ENCODE results near the gene RAP1GAP. TPM values are rescaled to one million over a fixed set of nuclear protein-coding genes. Genes with fewer than 3 reads are reported as not detected.

Gene RAP1GAP
- total RNA-seq, 1 experiment from 2014 or later: 7.2 TPM

DNA sequence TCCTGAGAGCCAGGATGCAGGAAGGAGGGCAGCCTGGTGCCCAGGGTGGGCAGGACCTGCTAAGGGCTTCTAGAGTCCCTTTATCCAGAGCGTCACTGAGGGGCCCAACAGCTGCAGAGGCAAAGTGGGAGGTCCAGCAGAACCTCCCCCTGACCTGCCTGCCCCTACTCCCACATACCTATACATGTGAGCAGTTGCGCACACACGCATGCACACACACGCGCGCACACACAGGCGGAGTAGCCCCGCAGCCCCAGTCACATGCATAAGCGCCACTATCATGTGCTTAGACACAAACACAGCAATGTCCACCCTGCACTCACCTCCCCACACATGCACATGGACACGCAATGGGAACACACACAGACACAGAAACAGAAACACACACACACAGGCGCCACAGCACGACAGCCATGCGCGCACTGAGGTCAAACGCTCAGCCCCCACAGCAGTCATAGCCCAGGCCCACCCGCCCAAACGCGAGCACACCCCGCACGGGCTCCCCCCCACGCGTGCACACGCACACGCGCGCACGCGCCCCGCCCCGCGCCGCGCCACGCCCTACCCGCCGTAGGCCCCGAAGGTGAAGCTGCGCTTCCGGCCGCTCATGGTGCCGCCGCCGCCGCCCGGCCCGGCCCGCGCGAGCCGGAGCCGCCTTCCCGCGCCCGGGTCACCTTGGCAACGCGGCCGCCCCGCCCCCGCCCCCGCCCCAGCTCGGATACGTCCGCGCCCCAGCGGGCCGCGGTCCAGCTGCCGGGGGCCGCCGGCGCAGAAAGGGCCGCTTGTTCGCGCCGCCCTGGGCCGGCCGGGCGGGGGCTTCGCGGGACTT, 17.7 kb downstream of the RAP1GAP start:
- Histone ChIP-seq H3K9me3 (no peaks in the 10 kb centered on the region), H3K4me1 (peaks cover 7% of the 10 kb centered on the region; the same call in 1 of the 2 replicates), H3K27me3 (replicated peaks; ENCODE audit: control insufficient read depth, insufficient read depth, low read length) (no peaks in the 10 kb centered on the region; the same call in 1 of the 2 replicates), H3K4me3 (ENCODE audit: low read depth, low read length) (peak overlapping the region; percentile 62), H3K36me3 (ENCODE audit: control insufficient read depth, insufficient read depth, low read length) (no peaks in the 10 kb centered on the region)
- H3K4me3 Mint-ChIP-seq (ENCODE audit: unreplicated experiment): peak overlapping the region; percentile 77
- H3K27ac Mint-ChIP-seq (ENCODE audit: unreplicated experiment): no peak overlapping the region
- CTCF ChIA-PET: interaction anchor here (0.5 to 0.6 kb wide), 2 partner anchors 49 to 284 kb away, joined by 3 to 4 read pairs; no protein-coding TSS in a partner anchor
- no TSS peak for BruUV-seq (replicated peaks)
- DNase-seq: peak in 1 of 2 experiments; percentile 58
- TF ChIP-seq, protein P1, sequence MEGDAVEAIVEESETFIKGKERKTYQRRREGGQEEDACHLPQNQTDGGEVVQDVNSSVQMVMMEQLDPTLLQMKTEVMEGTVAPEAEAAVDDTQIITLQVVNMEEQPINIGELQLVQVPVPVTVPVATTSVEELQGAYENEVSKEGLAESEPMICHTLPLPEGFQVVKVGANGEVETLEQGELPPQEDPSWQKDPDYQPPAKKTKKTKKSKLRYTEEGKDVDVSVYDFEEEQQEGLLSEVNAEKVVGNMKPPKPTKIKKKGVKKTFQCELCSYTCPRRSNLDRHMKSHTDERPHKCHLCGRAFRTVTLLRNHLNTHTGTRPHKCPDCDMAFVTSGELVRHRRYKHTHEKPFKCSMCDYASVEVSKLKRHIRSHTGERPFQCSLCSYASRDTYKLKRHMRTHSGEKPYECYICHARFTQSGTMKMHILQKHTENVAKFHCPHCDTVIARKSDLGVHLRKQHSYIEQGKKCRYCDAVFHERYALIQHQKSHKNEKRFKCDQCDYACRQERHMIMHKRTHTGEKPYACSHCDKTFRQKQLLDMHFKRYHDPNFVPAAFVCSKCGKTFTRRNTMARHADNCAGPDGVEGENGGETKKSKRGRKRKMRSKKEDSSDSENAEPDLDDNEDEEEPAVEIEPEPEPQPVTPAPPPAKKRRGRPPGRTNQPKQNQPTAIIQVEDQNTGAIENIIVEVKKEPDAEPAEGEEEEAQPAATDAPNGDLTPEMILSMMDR (IDR thresholded peaks at IDR 0.05; ENCODE audit: insufficient read depth in 1 of 2, low read depth in 1 of 2, low read length in 1 of 2, severe bottlenecking in 1 of 2, unreplicated experiment in 1 of 2): no peak
- peaks cover 10% of the 10 kb centered on the region for H3K4me1 Mint-ChIP-seq (ENCODE audit: low read depth, unreplicated experiment)
- intact Hi-C loops (cut with micrococcal nuclease; ENCODE audit: unreplicated experiment): loop anchor here (10.0 kb wide), 1 partner anchor 117 kb away; no protein-coding TSS in a partner anchor
- no peaks in the 10 kb centered on the region for H3K27me3 Mint-ChIP-seq (ENCODE audit: insufficient read depth, unreplicated experiment)
- POLR2A ChIA-PET: no interaction called here
- H3K36me3 Mint-ChIP-seq (ENCODE audit: insufficient read depth, unreplicated experiment): no peaks in the 10 kb centered on the region
- H3K9me3 Mint-ChIP-seq (ENCODE audit: unreplicated experiment): no peaks in the 10 kb centered on the region

DNA sequence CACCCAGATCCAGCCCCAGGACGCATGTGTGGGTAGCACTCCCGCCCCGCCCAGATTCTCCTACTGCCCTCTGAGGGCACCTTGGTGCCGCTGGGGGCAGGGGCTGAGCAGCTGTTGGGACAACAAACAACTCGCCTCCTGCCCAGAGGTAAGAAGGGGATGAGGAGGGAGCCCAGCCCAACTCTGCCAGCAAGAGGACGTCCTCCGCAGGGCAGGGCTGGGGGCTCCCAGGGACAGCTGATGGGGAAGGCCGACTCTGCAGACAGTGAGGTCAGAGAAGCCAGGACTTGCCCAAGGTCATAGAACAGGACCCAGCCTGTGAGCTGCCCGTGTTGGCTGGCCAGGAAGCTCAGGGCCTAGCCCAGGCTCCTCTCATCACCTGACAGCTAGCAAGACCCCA, 18.8 kb downstream of the RAP1GAP start:
- Mint-ChIP-seq H3K27ac (ENCODE audit: unreplicated experiment) (no peak overlapping the region), H3K4me3 (ENCODE audit: unreplicated experiment) (peak overlapping the region; percentile 77), H3K4me1 (ENCODE audit: low read depth, unreplicated experiment) (peaks cover 10% of the 10 kb centered on the region), H3K9me3 (ENCODE audit: unreplicated experiment) (no peaks in the 10 kb centered on the region), H3K27me3 (ENCODE audit: insufficient read depth, unreplicated experiment) (no peaks in the 10 kb centered on the region), H3K36me3 (ENCODE audit: insufficient read depth, unreplicated experiment) (no peaks in the 10 kb centered on the region)
- TF ChIP-seq, protein P1 (IDR thresholded peaks at IDR 0.05; ENCODE audit: insufficient read depth in 1 of 2, low read depth in 1 of 2, low read length in 1 of 2, severe bottlenecking in 1 of 2, unreplicated experiment in 1 of 2): no peak
- no TSS peak for BruUV-seq (replicated peaks)
- ChIA-PET POLR2A (no interaction called here), CTCF (interaction anchor here (0.5 kb wide), 1 partner anchor 285 kb away, joined by 3 read pairs; no protein-coding TSS in a partner anchor)
- Histone ChIP-seq H3K4me3 (ENCODE audit: low read depth, low read length) (no peak overlapping the region), H3K36me3 (ENCODE audit: control insufficient read depth, insufficient read depth, low read length) (no peaks in the 10 kb centered on the region), H3K27me3 (replicated peaks; ENCODE audit: control insufficient read depth, insufficient read depth, low read length) (no peaks in the 10 kb centered on the region; the same call in 1 of the 2 replicates), H3K9me3 (no peaks in the 10 kb centered on the region), H3K4me1 (peaks cover 7% of the 10 kb centered on the region; the same call in 1 of the 2 replicates)
- no peak for DNase-seq
- intact Hi-C loops (cut with micrococcal nuclease; ENCODE audit: unreplicated experiment): loop anchor here (10.0 kb wide), 1 partner anchor 116 kb away; no protein-coding TSS in a partner anchor

DNA sequence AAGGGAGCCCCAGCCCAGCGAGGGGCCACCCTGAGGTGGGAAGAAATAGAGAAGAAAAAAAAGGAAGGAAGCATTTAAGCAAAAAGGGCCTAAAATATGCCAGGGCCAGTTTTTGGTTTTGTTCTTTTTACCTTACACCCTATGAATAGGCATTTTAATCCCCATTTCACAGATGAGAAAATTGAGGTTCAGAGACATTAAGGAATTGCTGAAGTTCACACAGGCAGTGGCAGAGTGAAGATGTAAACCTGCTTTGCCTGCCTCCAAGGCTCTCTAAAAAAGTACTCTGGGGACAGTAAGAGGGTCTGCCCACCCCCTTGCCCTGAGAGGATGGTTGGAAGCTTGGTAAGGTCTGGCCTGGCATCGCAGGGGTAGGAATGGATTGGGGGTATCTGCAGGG, 19.8 kb downstream of the RAP1GAP start:
- no peaks in the 10 kb centered on the region for H3K9me3 Mint-ChIP-seq (ENCODE audit: unreplicated experiment)
- CTCF ChIA-PET: no interaction called here
- no TSS peak for BruUV-seq (replicated peaks)

More for the DNA sequence above, 19.8 kb downstream of the RAP1GAP start:
- no peak overlapping the region for H3K27ac Mint-ChIP-seq (ENCODE audit: unreplicated experiment)
- no peak overlapping the region for H3K4me3 ChIP-seq (ENCODE audit: low read depth, low read length)
- no peak for DNase-seq
- H3K4me1 ChIP-seq: peaks cover 7% of the 10 kb centered on the region; the same call in 1 of the 2 replicates
- H3K9me3 ChIP-seq: no peaks in the 10 kb centered on the region
- H3K27me3 Mint-ChIP-seq (ENCODE audit: insufficient read depth, unreplicated experiment): no peaks in the 10 kb centered on the region
- H3K4me1 Mint-ChIP-seq (ENCODE audit: low read depth, unreplicated experiment): peaks cover 10% of the 10 kb centered on the region
- H3K4me3 Mint-ChIP-seq (ENCODE audit: unreplicated experiment): no peak overlapping the region
- TF ChIP-seq, protein P1 (IDR thresholded peaks at IDR 0.05; ENCODE audit: insufficient read depth in 1 of 2, low read depth in 1 of 2, low read length in 1 of 2, severe bottlenecking in 1 of 2, unreplicated experiment in 1 of 2): no peak
- H3K27me3 ChIP-seq (replicated peaks; ENCODE audit: control insufficient read depth, insufficient read depth, low read length): no peaks in the 10 kb centered on the region; the same call in 1 of the 2 replicates
- H3K36me3 Mint-ChIP-seq (ENCODE audit: insufficient read depth, unreplicated experiment): no peaks in the 10 kb centered on the region
- H3K36me3 ChIP-seq (ENCODE audit: control insufficient read depth, insufficient read depth, low read length): no peaks in the 10 kb centered on the region
- intact Hi-C loops (cut with micrococcal nuclease; ENCODE audit: unreplicated experiment): no loop called here
- POLR2A ChIA-PET: no interaction called here
